Ishikawa (cell line): ENCODE results near the gene EIF3B.

Experiments used
- CEBPB ChIP-seq: IDR thresholded peaks from 2 replicates; pipeline ENCODE4 v1.6.1; 2012
- CREB1 ChIP-seq: IDR thresholded peaks from 2 replicates; pipeline ENCODE4 v1.6.1; 2012; ENCODE audit warnings: low read depth
- EGR1 ChIP-seq: IDR thresholded peaks from 2 replicates; pipeline ENCODE4 v1.6.1; 2012
- EP300 ChIP-seq: IDR thresholded peaks from 2 replicates; pipeline ENCODE4 v1.6.1; 2012; ENCODE audit warnings: borderline replicate concordance
- FOXM1 ChIP-seq: IDR thresholded peaks from 2 replicates; pipeline ENCODE4 v1.6.1; 2012; ENCODE audit warnings: low read depth, borderline replicate concordance
- MAX ChIP-seq: IDR thresholded peaks from 2 replicates; pipeline ENCODE4 v1.6.1; 2012
- REST ChIP-seq: IDR thresholded peaks from 2 replicates; pipeline ENCODE4 v1.6.1; 2012; ENCODE audit warnings: low read depth, mild to moderate bottlenecking
- TAF1 ChIP-seq: IDR thresholded peaks from 2 replicates; pipeline ENCODE4 v1.6.1; 2012; ENCODE audit warnings: low read depth, mild to moderate bottlenecking
- YY1 ChIP-seq: IDR thresholded peaks from 2 replicates; pipeline ENCODE4 v1.6.1; 2012; ENCODE audit warnings: low read depth
- ZBTB7A ChIP-seq: IDR thresholded peaks from 2 replicates; pipeline ENCODE4 v1.6.1; 2012; ENCODE audit warnings: low read depth

- no peak for TF ChIP-seq EGR1
- no peak for TF ChIP-seq EP300
- no peak for TF ChIP-seq MAX
- no peak for TF ChIP-seq ZBTB7A
- TF ChIP-seq CREB1 = no peak
- no peak for TF ChIP-seq REST
- no peak for TF ChIP-seq YY1
- no peak for TF ChIP-seq TAF1
- no peak for TF ChIP-seq FOXM1
- no peak for TF ChIP-seq CEBPB
These were observed 27.4 kb downstream of the EIF3B start for GRCh38 chr7:2381881-2382509.
